ENCODE results near the gene ZC2HC1B.
"Not testable (repeated sequence)": the region's sequence is repeated elsewhere in the genome, so short reads cannot be mapped to it uniquely, and the experiment has no call there.

The ZC2HC1B gene

DNA sequence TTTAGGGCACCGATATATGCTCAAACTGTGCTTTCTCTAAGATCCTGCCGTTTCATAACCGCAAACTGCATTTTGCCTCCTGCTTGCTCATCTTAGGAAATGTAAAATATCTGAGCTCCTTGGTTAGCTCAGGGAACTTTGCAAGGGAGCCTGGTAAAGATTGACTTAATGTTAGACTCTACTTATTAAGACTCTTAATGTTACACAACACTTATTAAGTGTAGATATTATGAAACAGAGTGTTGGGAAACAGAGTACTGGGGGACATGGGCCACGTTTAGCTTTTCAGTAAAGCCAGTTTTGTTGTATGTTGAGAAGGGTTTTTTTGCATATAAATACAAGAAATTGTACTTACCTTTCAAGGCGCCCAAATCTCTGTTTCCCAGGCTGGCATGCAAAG is 19.2 kb upstream of the ZC2HC1B start:
- FAIRE-seq: no peak
- TF ChIP-seq CTCF (IDR thresholded peaks at IDR 0.05; ENCODE audit: insufficient read depth, missing control alignments): no peak
- no peak for DNase-seq (ENCODE audit: insufficient read length, low spot score)

- FAIRE-seq; DNase-seq (ENCODE audit: insufficient read length, low spot score): not testable (repeated sequence)
These were observed 12.6 kb upstream of the ZC2HC1B start for GRCh38 chr6:143851706-143852105.

- FAIRE-seq; DNase-seq (ENCODE audit: insufficient read length, low spot score): not testable (repeated sequence)
These were observed 9.2 kb upstream of the ZC2HC1B start for GRCh38 chr6:143855057-143855456.

GRCh38 chr6:143856762-143857161 is 7.5 kb upstream of the ZC2HC1B start:
- not testable (repeated sequence) for DNase-seq (ENCODE audit: insufficient read length, low spot score); FAIRE-seq

DNA sequence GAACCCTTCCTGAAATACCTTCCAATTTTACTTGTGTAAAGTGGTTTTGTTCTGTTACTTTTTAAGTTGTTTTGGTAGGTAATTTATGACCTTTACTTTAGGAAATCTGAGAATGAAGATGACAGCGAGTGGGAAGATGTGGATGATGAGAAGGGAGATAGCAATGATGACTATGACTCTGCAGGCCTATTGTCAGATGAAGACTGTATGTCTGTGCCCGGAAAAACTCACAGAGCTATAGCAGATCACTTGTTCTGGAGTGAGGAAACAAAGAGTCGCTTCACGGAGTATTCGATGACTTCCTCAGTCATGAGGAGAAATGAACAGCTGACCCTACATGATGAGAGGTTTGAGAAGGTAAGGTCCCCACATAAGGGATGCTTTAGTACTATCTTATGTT is 6.6 kb upstream of the ZC2HC1B start:
- DNase-seq (ENCODE audit: insufficient read length, low spot score) (no peak), FAIRE-seq (no peak)
- TF ChIP-seq CTCF (IDR thresholded peaks at IDR 0.05; ENCODE audit: insufficient read depth, missing control alignments): no peak

- FAIRE-seq: no peak
- DNase-seq (ENCODE audit: insufficient read length, low spot score): no peak
- no peak for TF ChIP-seq CTCF (IDR thresholded peaks at IDR 0.05; ENCODE audit: insufficient read depth, missing control alignments)
These were observed 4.2 kb upstream of the ZC2HC1B start for GRCh38 chr6:143859891-143860660.

- DNase-seq (ENCODE audit: insufficient read length, low spot score): no peak
- FAIRE-seq: no peak
- TF ChIP-seq CTCF (IDR thresholded peaks at IDR 0.05; ENCODE audit: insufficient read depth, missing control alignments): no peak
These were observed 503 bp upstream of the ZC2HC1B start for GRCh38 chr6:143863771-143864170.

DNA sequence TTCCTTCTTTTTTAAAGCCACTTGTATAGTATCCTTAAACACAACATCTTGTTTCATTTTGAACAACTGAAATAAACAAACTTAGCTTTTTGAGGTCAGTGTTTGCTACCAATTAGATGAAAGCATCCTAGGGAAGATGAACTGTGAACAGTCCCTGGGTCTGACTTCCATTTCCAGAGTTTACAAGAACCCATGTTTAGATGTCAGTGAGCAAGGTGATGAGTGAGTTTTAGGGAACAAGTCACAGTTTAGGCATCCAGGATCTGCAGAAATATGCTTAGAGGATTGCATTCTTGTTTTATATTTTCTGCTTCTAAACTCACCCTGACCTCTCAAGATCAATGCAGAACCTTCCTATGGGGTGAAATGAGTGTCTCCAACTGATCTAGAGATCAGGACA is 3.0 kb downstream of the ZC2HC1B start:
- no peak for DNase-seq (ENCODE audit: insufficient read length, low spot score)
- TF ChIP-seq CTCF (IDR thresholded peaks at IDR 0.05; ENCODE audit: insufficient read depth, missing control alignments): no peak
- no peak for FAIRE-seq

DNA sequence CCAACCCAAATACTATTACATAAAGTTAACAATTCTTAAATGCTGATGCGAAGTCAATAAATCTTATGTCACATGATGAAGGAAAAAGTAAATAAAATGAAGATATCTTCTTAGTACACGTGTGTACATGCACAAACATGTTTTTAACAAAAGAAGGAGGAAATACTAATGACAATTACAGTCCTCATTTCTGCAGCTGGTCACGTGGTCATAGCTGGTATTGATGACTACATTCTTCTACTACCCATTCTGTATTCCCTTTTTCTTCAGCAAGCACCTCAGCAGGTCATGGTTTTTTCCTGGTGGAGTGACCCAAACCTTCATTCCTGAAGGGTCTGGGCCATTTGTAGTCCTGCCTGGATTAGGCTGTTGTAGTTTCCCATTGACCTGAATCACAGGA is 4.5 kb downstream of the ZC2HC1B start:
- not testable (repeated sequence) for FAIRE-seq; DNase-seq (ENCODE audit: insufficient read length, low spot score)

- not testable (repeated sequence) for DNase-seq (ENCODE audit: insufficient read length, low spot score); FAIRE-seq
These were observed 7.0 kb downstream of the ZC2HC1B start for GRCh38 chr6:143871202-143871730.

Data from D721Med (cell line).